Astrocyte (in vitro differentiated cells and primary cell): ENCODE data around the gene ST6GALNAC2.
A peak's percentile ranks its signal among the peaks of the same experiment; 100 is the strongest.

Experiments used
- CTCF ChIP-seq: IDR thresholded peaks from 2 replicates; pipeline ENCODE4 v1.5.1; 2011; ENCODE audit warnings: low read depth, mild to moderate bottlenecking, inconsistent platforms, low read length, moderate library complexity; ENCODE audit not compliant: insufficient read depth
- EZH2 ChIP-seq: IDR thresholded peaks from 2 replicates; pipeline ENCODE4 v1.6.1; 2012; ENCODE audit warnings: mild to moderate bottlenecking, low read length, inconsistent platforms; ENCODE audit not compliant: insufficient read depth

GRCh38 chr17:76585649-76586593 lies at the start of gene ST6GALNAC2:
- TF ChIP-seq CTCF (no peak), EZH2 (peak; percentile 84)
